ENCODE results near the gene C6orf132.
"Not testable (repeated sequence)": the region's sequence is repeated elsewhere in the genome, so short reads cannot be mapped to it uniquely, and the experiment has no call there.

Gene C6orf132

DNA sequence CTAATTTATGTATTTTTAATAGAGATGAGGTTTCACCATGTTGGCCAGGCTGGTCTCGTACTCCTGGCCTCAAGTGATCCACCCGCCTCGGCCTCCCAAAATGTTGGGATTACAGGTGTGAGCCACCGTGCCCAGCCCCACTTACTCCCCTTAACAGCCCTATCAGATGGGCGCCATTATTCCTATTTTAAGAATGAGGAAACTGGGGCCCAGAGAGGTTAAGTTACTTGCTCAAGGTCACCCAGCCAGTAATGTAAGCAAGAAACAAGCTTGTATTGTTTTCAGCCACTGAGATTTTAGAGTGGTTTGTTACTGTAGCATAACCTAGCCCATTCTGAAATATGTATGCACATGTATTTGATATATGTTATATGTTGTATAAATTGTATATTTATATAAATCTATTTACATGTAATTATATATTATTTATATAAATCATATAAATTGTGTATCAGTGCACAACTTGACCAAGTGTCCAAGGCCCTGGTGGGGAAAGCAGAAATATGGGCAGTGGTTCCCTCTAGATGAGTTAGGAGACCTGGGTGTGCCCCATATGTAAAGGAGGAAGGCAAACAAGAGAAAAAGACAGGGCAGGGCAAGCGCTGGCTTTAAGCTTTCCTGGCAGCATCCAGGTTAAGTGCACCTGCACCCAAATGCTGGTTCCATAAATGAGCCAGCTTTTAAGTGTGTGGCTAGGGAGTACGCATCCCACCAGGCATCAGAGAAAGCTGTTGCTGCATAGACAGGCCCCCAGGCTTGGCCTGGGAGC, 29.6 kb upstream of the C6orf132 start:
- TF ChIP-seq POLR2A (IDR thresholded peaks at IDR 0.05; ENCODE audit: low read length) (no peak), GATA1 (IDR thresholded peaks at IDR 0.05; ENCODE audit: low read depth, low read length) (no peak)
- no peak for DNase-seq

DNA sequence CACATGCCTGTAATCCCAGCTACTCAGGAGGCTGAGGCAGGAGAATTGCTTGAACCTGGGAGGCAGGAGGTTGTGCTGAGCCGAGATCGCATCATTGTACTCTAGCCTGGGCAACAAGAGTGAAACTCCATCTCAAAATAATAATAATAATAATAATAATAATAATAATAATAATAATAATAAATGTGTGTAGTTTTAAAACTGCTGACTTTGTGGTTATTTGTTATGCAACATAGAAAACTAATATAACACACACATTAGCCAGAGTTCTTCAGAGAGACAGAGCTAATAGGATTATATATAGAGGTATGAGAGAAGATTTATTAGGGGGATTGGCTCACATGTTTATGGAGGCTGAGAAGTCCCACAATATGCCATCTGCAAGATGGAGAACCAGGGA, 27.4 kb upstream of the C6orf132 start:
- DNase-seq: not testable (repeated sequence)

DNA sequence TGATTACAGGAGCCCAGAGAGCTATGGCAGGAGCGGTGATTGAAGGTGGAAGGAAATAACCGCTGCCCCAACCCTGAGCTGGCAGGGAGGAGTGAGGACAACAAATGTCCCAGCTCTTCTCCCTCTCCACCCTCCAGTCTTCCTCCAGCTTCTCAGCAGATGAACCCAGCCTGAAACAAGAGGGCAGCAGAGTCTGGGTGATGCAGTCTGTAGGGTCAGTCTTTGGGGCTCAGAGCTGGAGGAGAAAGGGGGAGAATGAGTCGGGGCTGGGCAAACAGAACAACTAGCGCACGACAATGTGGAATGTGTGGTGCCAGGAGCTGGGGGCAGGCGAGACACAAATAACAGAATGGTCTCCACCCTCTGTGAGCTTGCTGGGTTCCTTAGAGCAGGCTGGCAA, 26.2 kb upstream of the C6orf132 start:
- TF ChIP-seq POLR2A (IDR thresholded peaks at IDR 0.05; ENCODE audit: low read length) (no peak), GATA1 (IDR thresholded peaks at IDR 0.05; ENCODE audit: low read depth, low read length) (no peak)
- DNase-seq: no peak

DNA sequence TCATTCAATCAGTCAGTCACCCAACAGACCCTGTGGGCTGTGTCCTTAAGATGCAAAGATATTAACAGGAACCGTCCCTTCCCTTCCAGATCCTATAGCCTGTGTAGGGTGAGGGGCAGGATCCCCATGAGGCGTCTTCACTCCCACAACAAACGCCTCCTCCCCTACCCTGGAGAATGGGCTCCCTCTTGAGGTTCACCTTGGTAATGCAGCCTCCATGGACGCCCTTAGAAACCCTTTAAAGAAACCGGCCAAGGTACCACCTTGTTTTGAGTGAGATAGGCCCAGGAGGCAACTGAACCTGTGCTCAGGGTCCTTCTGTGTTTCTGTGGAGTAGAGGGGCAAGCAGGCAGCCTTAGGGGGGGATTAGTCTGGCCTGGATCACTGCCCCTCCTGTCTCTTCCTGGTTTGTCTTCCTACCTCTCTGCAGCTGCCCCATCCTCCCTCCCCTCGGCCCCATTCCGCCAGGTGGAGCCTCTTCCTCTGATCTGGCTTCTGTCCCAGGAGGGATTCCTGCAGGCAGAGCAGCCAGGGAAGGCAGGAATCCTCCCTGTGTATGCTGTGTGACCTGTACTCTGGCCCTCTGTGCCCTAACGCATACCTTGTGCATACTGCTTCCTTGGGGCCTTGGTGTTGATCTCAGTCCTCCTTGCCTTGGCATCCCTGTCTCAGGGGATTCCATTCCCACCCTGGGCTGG, 24.2 kb upstream of the C6orf132 start:
- DNase-seq: peak; percentile 66 to 84
- no peak for TF ChIP-seq GATA1 (IDR thresholded peaks at IDR 0.05; ENCODE audit: low read depth, low read length)
- TF ChIP-seq POLR2A (IDR thresholded peaks at IDR 0.05; ENCODE audit: low read length): no peak

DNA sequence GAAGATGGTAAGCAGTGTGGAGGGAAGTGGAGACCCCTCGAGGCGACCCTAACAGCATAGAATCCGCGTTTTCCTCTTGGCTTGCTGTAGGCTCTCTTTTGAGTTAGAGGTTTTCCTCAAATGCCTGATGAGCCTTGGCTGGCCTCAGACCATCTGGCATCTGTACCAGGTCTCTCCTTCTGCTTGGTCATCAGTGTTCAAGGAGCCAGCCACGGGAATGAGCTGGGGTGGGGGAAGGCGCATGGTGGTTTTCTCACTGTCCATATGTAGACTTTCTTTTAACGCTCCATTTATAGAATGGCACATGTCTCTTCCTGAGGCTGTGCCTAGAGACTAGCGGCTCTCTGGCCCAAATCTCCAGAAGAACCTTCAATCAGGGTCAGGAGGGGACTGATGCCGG, 22.6 kb upstream of the C6orf132 start:
- no peak for DNase-seq
- TF ChIP-seq GATA1 (IDR thresholded peaks at IDR 0.05; ENCODE audit: low read depth, low read length) (no peak), POLR2A (IDR thresholded peaks at IDR 0.05; ENCODE audit: low read length) (no peak)

DNA sequence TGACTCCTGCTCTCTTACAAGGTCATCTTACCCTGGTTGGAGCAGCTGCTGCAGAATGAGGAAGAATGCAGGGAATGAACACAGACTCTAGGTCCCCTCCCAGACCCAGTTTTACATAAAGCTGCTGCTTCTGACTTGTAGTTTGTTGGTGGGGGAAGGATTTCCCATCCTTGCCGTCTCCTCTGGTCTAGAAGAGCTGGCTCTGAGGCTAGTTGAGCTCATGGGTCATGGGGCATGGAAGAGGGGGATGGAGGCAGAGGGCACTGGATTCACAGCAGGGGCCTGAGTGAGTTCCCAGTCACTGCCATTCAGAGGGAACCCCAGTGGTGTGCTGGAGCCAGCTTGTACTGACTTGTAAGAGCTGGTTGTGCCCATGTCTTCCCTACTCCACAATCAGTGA, 21.6 kb upstream of the C6orf132 start:
- DNase-seq: no peak
- TF ChIP-seq POLR2A (IDR thresholded peaks at IDR 0.05; ENCODE audit: low read length) (no peak), GATA1 (IDR thresholded peaks at IDR 0.05; ENCODE audit: low read depth, low read length) (no peak)

DNA sequence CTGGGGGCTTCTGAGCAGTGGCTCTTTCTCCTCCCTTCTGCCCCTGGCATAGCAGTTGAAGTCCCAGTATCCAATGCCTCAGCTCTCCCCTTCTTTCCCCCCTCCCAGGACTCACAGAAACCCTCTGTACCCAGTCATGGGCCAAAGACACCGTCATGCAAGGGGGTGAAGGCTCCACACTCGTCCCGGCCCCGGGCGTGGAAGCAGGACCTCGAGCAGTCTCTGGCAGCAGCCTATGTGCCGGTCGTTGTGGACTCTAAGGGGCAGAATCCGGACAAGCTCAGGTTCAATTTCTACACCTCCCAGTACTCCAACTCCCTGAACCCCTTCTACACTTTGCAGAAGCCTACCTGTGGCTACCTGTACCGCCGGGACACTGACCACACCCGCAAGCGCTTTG, 20.4 kb upstream of the C6orf132 start:
- TF ChIP-seq POLR2A (IDR thresholded peaks at IDR 0.05; ENCODE audit: low read length) (no peak), GATA1 (IDR thresholded peaks at IDR 0.05; ENCODE audit: low read depth, low read length) (no peak)
- DNase-seq: no peak

DNA sequence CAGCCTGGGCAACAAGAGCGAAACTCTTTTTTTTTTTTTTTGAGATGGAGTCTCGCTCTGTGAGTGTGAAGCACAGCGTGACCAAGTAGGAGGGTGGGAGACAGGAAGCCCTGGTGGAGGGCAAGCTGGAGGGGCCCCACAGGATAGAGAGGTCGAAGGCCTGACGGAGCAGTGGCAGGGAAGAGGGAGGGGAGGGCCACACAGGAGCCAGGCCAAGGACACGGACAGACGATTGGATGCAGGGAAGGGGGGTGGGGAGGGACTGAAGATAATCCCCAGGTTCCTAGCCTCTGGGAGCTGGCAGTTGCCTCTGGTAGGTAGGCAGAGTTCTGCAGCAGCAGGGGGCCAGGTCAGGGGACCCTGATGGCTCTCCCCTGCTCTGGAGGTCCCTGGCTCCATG, 20.0 kb upstream of the C6orf132 start:
- no peak for TF ChIP-seq POLR2A (IDR thresholded peaks at IDR 0.05; ENCODE audit: low read length)
- TF ChIP-seq GATA1 (IDR thresholded peaks at IDR 0.05; ENCODE audit: low read depth, low read length): no peak

DNA sequence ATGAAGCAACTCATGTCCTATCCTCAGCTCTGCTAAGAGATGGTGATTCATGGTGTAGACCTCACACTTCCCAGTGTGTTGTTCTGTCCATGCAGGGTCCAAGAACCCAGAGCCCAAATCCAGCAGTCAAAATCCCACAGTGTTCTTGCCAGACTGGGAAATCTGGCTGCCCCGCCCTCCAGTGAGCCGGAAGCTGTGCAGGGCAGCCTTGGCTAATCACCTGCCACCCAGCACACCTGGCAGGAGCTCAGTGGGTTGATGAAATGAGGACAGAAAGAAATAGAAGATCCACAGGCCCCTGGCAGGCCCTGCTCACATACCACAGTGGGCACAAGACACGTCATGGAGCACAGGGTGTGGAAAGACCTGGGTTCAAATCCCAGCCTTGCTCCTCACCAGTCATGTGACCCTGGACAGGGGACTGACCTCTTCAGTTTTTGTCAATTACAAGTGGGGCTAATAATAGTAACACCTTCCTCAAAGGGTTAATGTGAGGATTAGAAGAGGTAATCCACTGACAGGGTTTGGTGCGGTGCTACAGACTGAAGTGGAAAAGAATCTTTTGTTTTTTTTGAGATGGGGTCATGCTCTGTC, 17.1 kb upstream of the C6orf132 start:
- DNase-seq: no peak
- TF ChIP-seq GATA1 (IDR thresholded peaks at IDR 0.05; ENCODE audit: low read depth, low read length): no peak
- TF ChIP-seq POLR2A (IDR thresholded peaks at IDR 0.05; ENCODE audit: low read length): no peak

More for the DNA sequence above, 20.0 kb upstream of the C6orf132 start:
- no peak for DNase-seq

DNA sequence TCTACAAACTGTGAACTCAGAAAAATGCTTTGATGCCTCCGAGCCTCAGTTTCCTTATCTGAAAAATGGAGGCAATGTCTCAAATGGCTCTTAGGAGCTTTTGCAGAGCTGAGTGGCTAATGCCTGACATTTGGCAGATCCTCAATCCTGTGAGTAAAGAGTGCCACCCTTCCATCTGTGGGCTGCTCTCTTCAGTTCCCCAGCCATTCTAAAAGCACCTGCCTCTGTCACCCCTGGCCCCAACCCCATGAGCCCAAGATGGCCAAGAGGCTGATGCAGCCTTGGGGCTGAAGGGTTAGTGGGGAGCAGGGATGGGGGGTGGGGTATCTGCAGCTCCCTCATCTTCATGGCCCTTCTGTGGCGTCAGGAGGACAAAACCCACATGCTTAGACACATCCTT, 16.2 kb upstream of the C6orf132 start:
- no peak for DNase-seq
- TF ChIP-seq POLR2A (IDR thresholded peaks at IDR 0.05; ENCODE audit: low read length) (no peak), GATA1 (IDR thresholded peaks at IDR 0.05; ENCODE audit: low read depth, low read length) (no peak)

DNA sequence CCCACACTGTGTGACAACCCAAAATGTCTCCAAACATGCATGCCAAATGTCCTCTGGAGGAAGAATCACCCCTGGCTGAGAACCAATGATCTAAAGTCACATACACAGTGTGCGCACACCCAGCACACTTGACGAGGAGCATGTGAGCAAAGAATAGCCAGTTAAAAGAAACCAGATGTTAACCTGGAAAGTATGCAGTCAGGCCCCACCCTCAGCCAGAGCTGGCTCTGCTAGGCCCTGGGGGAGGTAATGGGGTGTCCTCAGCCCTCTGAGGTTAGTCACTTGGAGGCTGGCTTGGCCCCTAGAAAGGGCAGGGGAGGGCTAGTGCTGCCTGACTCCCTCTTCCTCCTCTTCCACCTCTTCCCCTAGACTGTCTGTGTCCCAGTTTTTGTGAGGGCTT, 15.6 kb upstream of the C6orf132 start:
- no peak for DNase-seq
- no peak for TF ChIP-seq GATA1 (IDR thresholded peaks at IDR 0.05; ENCODE audit: low read depth, low read length)
- no peak for TF ChIP-seq POLR2A (IDR thresholded peaks at IDR 0.05; ENCODE audit: low read length)

DNA sequence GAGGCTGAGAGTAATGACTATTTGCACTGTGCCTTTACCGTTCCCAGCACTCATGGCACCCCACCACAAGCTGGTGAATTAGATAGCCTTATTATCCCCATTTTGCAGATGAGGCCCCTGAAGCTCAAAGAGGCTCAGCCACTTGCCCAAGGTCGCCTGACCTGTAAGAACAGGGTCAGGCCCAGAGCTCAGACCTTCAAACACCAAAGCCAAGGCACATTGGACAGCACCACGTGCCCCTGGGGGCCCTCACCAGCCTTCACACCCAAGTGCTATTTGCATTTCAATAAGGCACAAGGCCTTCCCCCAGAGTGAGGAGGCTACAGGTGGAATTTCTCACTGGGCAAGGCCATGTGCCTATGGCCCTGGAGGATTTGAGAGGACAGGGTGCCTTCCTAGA, 14.2 kb upstream of the C6orf132 start:
- no peak for TF ChIP-seq POLR2A (IDR thresholded peaks at IDR 0.05; ENCODE audit: low read length)
- TF ChIP-seq GATA1 (IDR thresholded peaks at IDR 0.05; ENCODE audit: low read depth, low read length): no peak
- no peak for DNase-seq

DNA sequence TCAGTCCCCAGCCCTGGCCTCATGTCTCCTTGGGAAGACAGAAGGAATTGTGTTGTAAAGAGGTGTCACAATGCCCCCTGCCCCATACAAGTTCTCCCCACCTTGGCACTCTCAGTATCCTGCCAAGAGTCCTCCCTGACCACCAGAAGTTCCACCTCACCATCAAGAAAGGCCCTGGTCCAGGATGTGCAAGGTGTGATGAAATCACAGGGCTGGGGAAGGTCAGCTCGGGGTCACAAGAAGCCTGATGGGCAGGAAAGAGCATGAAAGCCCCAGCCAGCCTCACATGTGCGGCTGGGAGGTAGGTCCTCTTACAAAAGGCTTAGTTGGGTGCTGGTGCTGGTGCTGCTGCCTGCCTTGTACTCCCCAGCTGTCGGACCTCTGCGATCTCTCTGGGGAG, 12.9 kb upstream of the C6orf132 start:
- TF ChIP-seq GATA1 (IDR thresholded peaks at IDR 0.05; ENCODE audit: low read depth, low read length) (no peak), POLR2A (IDR thresholded peaks at IDR 0.05; ENCODE audit: low read length) (no peak)
- DNase-seq: no peak

DNA sequence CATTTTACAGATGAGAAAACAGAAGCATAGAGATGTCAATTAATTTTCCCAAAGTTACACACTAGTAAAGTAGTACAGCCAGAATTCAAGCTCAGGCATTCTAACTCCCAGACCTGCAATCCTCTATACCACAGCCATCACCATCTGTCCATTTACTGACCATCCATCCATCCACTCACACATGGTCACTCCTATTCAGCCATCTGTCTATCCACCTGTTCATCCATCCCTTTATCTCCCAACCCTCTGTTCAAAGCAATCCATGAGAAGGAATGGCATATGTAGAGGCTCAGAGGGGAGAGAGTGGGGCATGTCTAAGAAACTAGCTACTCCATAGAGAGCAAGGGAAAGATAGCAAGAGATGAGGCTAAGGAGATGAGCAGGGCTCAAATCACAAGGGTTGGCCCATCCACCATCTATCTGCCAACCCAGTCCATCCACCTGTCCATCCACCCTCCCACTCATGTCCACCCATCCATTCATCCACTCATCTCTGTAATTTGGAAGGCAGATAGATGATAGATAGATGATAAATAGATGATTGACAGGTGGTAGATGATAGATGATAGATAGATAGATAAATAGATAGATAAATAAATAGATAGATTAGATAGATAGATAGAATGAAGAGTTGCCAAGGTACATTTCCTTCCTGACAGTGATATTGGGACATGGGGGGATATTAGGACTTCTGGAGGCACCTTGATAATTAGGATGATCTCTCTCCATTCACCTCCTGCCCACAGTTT, 12.2 kb upstream of the C6orf132 start:
- TF ChIP-seq GATA1 (IDR thresholded peaks at IDR 0.05; ENCODE audit: low read depth, low read length) (no peak), POLR2A (IDR thresholded peaks at IDR 0.05; ENCODE audit: low read length) (no peak)
- no peak for DNase-seq
